HS-27A (cell line): ENCODE results near the gene RLF.

Experiments used
- DNase-seq: peaks from one replicate; pipeline ENCODE4 v3.0.0-alpha.2; 2012; ENCODE audit warnings: low read depth, missing footprints

Gene RLF

GRCh38 chr1:40274331-40274730 lies 113.1 kb downstream of the RLF start:
- no peak for DNase-seq

GRCh38 chr1:40276122-40276521 lies 114.9 kb downstream of the RLF start:
- no peak for DNase-seq

GRCh38 chr1:40281853-40282252 lies 120.7 kb downstream of the RLF start:
- DNase-seq, result no peak
